ENCODE data around the gene UBE4A. TPM values are rescaled to one million over a fixed set of nuclear protein-coding genes. Genes with fewer than 3 reads are reported as not detected.

UBE4A gene
- total RNA-seq, 5 donors from 2014 or later (not counting 1 experiment from before 2014, with no cell fraction given): 40.7 to 44.9 (median 41.8) TPM

DNA sequence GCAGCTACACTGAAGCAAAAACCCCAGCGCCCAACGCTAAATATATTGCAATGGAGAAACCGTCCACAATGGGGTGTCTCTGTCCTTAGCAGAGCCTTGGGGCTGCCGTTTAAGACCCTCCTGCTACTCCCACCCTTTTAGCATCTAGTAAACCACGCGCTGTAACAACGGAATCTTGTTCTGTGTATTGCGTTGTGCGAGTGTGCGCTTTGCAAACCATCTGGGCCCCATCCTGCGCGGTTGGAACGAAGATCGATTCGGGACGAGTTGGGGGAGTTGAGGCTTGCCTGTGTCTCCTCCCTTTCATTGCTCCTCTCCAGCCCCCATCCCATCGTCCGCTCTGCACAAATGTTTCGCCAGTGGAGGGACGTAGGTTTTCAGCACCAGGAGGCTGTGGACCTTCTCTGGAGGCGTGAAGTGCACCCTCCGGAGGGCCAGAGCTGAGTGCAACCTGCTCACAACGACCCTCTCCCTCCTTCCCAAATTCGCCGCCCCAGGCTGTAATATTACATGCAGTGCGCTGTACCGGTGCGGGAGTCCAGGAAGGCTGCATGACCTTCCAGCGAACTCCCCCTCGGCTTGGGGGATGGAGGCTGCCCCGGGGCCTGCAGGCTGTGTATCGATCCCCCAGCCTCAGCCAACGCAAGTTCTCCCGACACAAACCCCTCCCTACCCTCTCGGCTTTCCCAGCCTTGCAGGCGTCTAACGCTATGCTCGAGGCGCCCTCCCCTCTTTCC, 75.3 kb downstream of the UBE4A start:
- CTCF ChIA-PET: interaction anchor here (0.6 to 1.4 kb wide), 7 partner anchors 9 to 518 kb away, joined by 3 to 9 read pairs (median 4); no protein-coding TSS in a partner anchor

DNA sequence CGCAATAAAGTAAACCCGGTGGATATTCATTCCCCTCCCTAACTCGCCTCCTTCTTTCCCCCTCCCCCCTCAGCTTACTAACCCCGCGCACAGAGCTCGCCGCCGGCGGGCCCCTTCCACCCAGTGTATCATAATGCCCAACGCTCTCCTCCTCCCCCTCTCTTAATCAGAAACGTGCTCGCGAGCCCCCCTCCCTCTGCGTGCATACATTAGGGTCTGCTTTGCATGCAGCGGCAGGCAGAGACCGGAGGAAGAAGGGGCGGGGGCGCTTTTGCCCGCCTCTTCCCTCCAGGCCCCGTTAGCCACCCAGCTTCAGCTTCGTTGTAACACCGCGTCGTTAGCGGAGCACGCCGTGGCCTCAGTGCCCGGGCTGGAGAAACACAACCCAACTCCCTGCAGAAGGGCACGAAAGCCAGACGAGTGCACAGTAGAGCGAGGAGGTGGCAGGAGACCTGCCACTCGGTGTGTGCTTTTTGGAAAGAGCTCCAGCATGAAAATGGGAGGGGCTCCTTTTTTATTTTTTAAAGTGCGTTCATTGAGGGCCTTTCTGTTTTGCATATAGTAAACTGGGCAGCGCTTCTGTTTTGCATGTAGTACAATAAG, 76.0 kb downstream of the UBE4A start:
- peak; percentile 19 to 44 (median 31) for ATAC-seq (replicated peaks in 1 of 4)
- H3K9me3 Mint-ChIP-seq: no peaks in the 10 kb centered on the region
- Histone ChIP-seq H3K36me3 (ENCODE audit: control insufficient read depth in 2 of 2, extremely low read depth in 1 of 2, insufficient read depth in 1 of 2, low read length in 1 of 2) (peaks cover 0 to 7% of the 10 kb centered on the region in 2 donors), H3K27me3 (replicated peaks in 1 of 2; ENCODE audit: control insufficient read depth in 2 of 2, extremely low read depth in 1 of 2, insufficient read depth in 2 of 2, low read length in 1 of 2) (no peaks in the 10 kb centered on the region), H3K27ac (ENCODE audit: low read length) (peak overlapping the region; percentile 63), H3K4me1 (ENCODE audit: control insufficient read depth in 1 of 2, extremely low read depth in 1 of 2, insufficient read depth in 2 of 2, low read length in 2 of 2) (peaks cover 27 to 29% of the 10 kb centered on the region in 2 experiments), H3K4me3 (ENCODE audit: control insufficient read depth in 1 of 2, extremely low read depth in 1 of 2, low read length in 1 of 2) (peak overlapping the region; percentile 79 to 96), H3K9me3 (no peaks in the 10 kb centered on the region)
- H3K4me3 Mint-ChIP-seq: peak overlapping the region; percentile 91 to 92 (median 92)
- under 1% methylated on average over 32 of the region's 34 CpGs for WGBS (ENCODE audit: insufficient coverage)
- H3K36me3 Mint-ChIP-seq: peaks cover 3% of the 10 kb centered on the region
- peaks cover 28 to 39% (median 29%) of the 10 kb centered on the region in 3 donors for H3K4me1 Mint-ChIP-seq
- H3K27me3 Mint-ChIP-seq: no peaks in the 10 kb centered on the region
- ChIA-PET POLR2A (interaction anchor here (0.6 to 1.6 kb wide), 12 partner anchors 8 to 1422 kb away, joined by 3 to 15 read pairs (median 5); partner anchors contain the start of genes ARCN1 (in 1 of the 2) and UBE4A (in 1 of the 2)), CTCF (interaction anchor here (0.5 to 1.4 kb wide), 10 partner anchors 9 to 598 kb away, joined by 3 to 9 read pairs (median 5); no protein-coding TSS in a partner anchor)
- peak in 34 of 35 experiments; percentile 25 to 70 (median 46) for DNase-seq
- H3K27ac Mint-ChIP-seq: peak overlapping the region; percentile 93 to 95

More for the DNA sequence above, 75.3 kb downstream of the UBE4A start:
- H3K4me1 Mint-ChIP-seq: peaks cover 22 to 32% (median 23%) of the 10 kb centered on the region in 3 donors
- peak in 2 of 4 experiments; percentile 8 to 15 for ATAC-seq (replicated peaks in 1 of 4)
- POLR2A ChIA-PET: interaction anchor here (0.6 to 1.6 kb wide), 9 partner anchors 9 to 1422 kb away, joined by 3 to 15 read pairs (median 4); partner anchors contain the start of gene UBE4A (in 1 of the 2)
- peak overlapping the region; percentile 91 to 92 (median 92) for H3K4me3 Mint-ChIP-seq
- Histone ChIP-seq H3K9me3 (no peaks in the 10 kb centered on the region), H3K27ac (ENCODE audit: low read length) (peak overlapping the region; percentile 28), H3K27me3 (replicated peaks in 1 of 2; ENCODE audit: control insufficient read depth in 2 of 2, extremely low read depth in 1 of 2, insufficient read depth in 2 of 2, low read length in 1 of 2) (no peaks in the 10 kb centered on the region), H3K4me3 (ENCODE audit: control insufficient read depth in 1 of 2, extremely low read depth in 1 of 2, low read length in 1 of 2) (peak overlapping the region; percentile 79 to 96), H3K4me1 (ENCODE audit: control insufficient read depth in 1 of 2, extremely low read depth in 1 of 2, insufficient read depth in 2 of 2, low read length in 2 of 2) (peaks cover 21 to 29% of the 10 kb centered on the region in 2 experiments), H3K36me3 (ENCODE audit: control insufficient read depth in 2 of 2, extremely low read depth in 1 of 2, insufficient read depth in 1 of 2, low read length in 1 of 2) (peaks cover 0 to 1% of the 10 kb centered on the region in 2 donors)
- H3K27ac Mint-ChIP-seq: peak overlapping the region; percentile 93 to 95
- no peaks in the 10 kb centered on the region for H3K9me3 Mint-ChIP-seq
- peak in 31 of 35 experiments; percentile 2 to 55 (median 32) for DNase-seq
- H3K27me3 Mint-ChIP-seq: no peaks in the 10 kb centered on the region
- 3% methylated on average over 21 of the region's 39 CpGs for WGBS (ENCODE audit: insufficient coverage)
- no peaks in the 10 kb centered on the region for H3K36me3 Mint-ChIP-seq

DNA sequence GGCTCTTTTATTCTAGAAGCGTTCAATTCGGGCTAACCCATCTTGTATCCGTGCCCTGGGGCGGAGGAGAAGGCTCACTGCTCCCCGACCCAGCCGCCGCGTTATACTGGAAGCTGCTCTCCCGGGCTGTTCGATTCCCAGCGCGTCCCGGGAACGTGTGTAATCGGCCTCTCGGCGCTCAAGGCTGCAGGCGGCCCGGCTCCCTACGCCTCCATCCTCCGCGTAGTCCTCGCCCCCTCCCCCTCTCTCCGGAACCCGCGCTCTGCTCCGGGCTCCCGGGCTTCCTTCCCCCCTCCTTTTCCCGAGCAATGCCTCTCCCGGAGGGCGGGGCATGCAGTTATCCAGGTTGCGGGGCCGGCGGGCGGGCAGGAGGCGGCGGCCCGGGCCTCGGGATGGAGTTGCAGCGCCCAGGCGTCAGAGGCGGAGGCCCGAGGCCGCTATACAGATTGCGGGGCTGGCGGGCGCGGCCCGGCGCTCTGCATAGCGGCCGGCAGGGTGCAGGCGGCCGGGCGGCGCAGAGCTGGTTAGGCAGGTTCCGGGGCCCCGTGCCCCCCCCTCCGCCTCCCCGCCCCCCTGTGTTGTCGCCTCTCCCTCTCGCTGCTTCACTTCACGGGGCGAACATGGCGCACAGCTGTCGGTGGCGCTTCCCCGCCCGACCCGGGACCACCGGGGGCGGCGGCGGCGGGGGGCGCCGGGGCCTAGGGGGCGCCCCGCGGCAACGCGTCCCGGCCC, 76.7 kb downstream of the UBE4A start, which contains the start of gene KMT2A:
KMT2A (plus strand) TSS at position 600 of the 732 bp plus-strand sequence; CDS start at position 621, 21 bp downstream.
- peak within 1 kb of the TSS; percentile 91 to 95 (median 92) for H3K4me3 Mint-ChIP-seq
- no peaks in the 10 kb centered on the region for H3K9me3 ChIP-seq
- peak; percentile 59 to 79 (median 62) for ATAC-seq (replicated peaks in 1 of 4)
- ChIA-PET POLR2A (interaction anchor here (0.6 to 1.6 kb wide), 9 partner anchors 8 to 390 kb away, joined by 3 to 11 read pairs (median 5); partner anchors contain the start of gene ARCN1 (in 1 of the 2)), CTCF (interaction anchor here in 1 of 2 donors (0.5 to 1.4 kb wide), 9 partner anchors 8 to 597 kb away, joined by 3 to 9 read pairs (median 4); no protein-coding TSS in a partner anchor)
- no peaks in the 10 kb centered on the region for H3K27me3 Mint-ChIP-seq
- peak within 1 kb of the TSS; percentile 87 to 96 for H3K4me3 ChIP-seq (ENCODE audit: control insufficient read depth in 1 of 2, extremely low read depth in 1 of 2, low read length in 1 of 2)
- DNase-seq: peak; percentile 78 to 97 (median 89)
- H3K27me3 ChIP-seq (replicated peaks in 1 of 2; ENCODE audit: control insufficient read depth in 2 of 2, extremely low read depth in 1 of 2, insufficient read depth in 2 of 2, low read length in 1 of 2): no peaks in the 10 kb centered on the region
- 0% methylated on average over 72 of the region's 83 CpGs for WGBS (ENCODE audit: insufficient coverage)
- peak within 1 kb of the TSS; percentile 94 to 96 for H3K27ac Mint-ChIP-seq
- H3K4me1 Mint-ChIP-seq: peaks cover 35 to 46% (median 36%) of the 10 kb centered on the region in 3 donors
- peaks cover 3% of the 10 kb centered on the region for H3K36me3 Mint-ChIP-seq
- no peaks in the 10 kb centered on the region for H3K9me3 Mint-ChIP-seq
- H3K27ac ChIP-seq (ENCODE audit: low read length): peak within 1 kb of the TSS; percentile 92
- H3K4me1 ChIP-seq (ENCODE audit: control insufficient read depth in 1 of 2, extremely low read depth in 1 of 2, insufficient read depth in 2 of 2, low read length in 2 of 2): peaks cover 29 to 35% of the 10 kb centered on the region in 2 experiments
- peaks cover 0 to 7% of the 10 kb centered on the region in 2 donors for H3K36me3 ChIP-seq (ENCODE audit: control insufficient read depth in 2 of 2, extremely low read depth in 1 of 2, insufficient read depth in 1 of 2, low read length in 1 of 2)

DNA sequence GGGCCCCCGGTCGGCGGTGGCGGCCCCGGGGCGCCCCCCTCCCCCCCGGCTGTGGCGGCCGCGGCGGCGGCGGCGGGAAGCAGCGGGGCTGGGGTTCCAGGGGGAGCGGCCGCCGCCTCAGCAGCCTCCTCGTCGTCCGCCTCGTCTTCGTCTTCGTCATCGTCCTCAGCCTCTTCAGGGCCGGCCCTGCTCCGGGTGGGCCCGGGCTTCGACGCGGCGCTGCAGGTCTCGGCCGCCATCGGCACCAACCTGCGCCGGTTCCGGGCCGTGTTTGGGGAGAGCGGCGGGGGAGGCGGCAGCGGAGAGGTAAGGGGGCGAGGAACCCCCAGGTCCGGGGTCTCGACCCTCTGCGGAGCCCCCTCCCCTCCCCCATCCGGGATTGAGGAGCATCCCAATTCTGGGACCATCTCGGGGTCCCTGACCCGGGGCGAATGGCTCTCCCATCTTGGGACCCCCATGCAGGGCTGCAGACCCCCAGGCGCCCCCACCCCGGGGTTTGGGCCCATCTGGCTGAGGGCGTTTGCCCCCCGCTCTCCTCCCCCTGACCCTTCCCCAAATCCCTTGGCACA, 77.3 kb downstream of the UBE4A start:
- Mint-ChIP-seq H3K4me3 (peak overlapping the region; percentile 91 to 95 (median 92)), H3K27ac (peak overlapping the region; percentile 94 to 96), H3K27me3 (no peaks in the 10 kb centered on the region), H3K4me1 (peaks cover 42 to 52% (median 43%) of the 10 kb centered on the region in 3 donors), H3K9me3 (no peaks in the 10 kb centered on the region), H3K36me3 (peaks cover 5% of the 10 kb centered on the region)
- ATAC-seq (replicated peaks in 1 of 4) (peak; percentile 23 to 33 (median 28)), DNase-seq (peak in 25 of 35 experiments; percentile 21 to 75 (median 50))
- peaks cover 0 to 7% of the 10 kb centered on the region in 2 donors for H3K36me3 ChIP-seq (ENCODE audit: control insufficient read depth in 2 of 2, extremely low read depth in 1 of 2, insufficient read depth in 1 of 2, low read length in 1 of 2)
- peak overlapping the region; percentile 87 to 94 for H3K4me3 ChIP-seq (ENCODE audit: control insufficient read depth in 1 of 2, extremely low read depth in 1 of 2, low read length in 1 of 2)
- H3K9me3 ChIP-seq: no peaks in the 10 kb centered on the region
- no peaks in the 10 kb centered on the region for H3K27me3 ChIP-seq (replicated peaks in 1 of 2; ENCODE audit: control insufficient read depth in 2 of 2, extremely low read depth in 1 of 2, insufficient read depth in 2 of 2, low read length in 1 of 2)
- peak overlapping the region; percentile 92 for H3K27ac ChIP-seq (ENCODE audit: low read length)
- ChIA-PET POLR2A (interaction anchor here in 1 of 2 donors (1.1 to 1.6 kb wide), 3 partner anchors 28 to 38 kb away, joined by 5 read pairs; no protein-coding TSS in a partner anchor), CTCF (interaction anchor here in 1 of 2 donors (0.6 to 1.2 kb wide), 4 partner anchors 36 to 119 kb away, joined by 3 to 6 read pairs (median 4); no protein-coding TSS in a partner anchor)
- H3K4me1 ChIP-seq (ENCODE audit: control insufficient read depth in 1 of 2, extremely low read depth in 1 of 2, insufficient read depth in 2 of 2, low read length in 2 of 2): peaks cover 32 to 37% of the 10 kb centered on the region in 2 experiments
- 0% methylated on average over 52 of the region's 55 CpGs for WGBS (ENCODE audit: insufficient coverage)

DNA sequence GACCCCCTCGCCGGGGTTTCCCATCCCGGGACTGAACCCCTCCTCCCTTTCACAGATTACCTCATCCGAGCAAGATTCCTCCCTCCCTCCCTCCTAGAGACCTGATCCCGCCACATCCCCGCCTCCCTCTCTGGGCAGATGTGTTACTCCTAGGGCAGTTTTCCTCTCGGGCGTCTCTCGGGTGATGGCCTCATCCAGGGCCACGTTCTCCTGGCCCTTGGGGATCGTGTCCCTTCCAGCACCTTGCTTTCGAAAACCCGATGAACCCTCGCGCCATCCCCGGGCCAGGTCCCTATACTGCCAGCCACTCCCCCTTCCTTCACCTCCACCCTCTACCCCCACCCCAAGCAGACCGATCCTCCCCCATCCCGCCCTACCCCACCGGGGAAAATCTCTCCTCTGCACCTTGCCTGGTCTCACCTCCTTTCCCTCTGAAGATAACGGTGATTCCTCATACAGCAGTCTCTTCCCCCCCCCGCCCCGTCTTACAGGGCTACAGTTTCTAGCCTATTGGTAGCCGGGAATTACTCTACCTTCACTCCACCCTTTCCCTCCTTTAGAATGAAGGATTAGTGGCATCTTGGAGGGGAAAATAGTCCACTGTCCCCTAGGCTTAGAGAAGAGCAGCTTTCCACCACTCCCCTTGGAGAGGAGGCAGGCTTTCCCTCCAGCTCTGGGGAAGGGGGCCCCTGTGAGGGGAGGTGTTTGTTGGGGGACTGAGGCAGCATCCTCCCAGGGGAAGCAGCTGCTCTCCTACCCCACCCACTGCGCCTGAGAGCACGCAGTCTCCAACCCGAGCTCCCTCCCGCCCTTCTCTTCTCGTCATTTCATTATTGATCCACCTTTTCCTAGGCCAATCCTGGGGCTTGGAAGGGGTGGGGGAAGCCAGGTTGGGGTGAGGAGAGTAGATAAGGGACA, 78.1 kb downstream of the UBE4A start:
- Histone ChIP-seq H3K4me3 (ENCODE audit: control insufficient read depth in 1 of 2, extremely low read depth in 1 of 2, low read length in 1 of 2) (peak overlapping the region; percentile 87 to 94), H3K4me1 (ENCODE audit: control insufficient read depth in 1 of 2, extremely low read depth in 1 of 2, insufficient read depth in 2 of 2, low read length in 2 of 2) (peaks cover 38 to 40% of the 10 kb centered on the region in 2 experiments), H3K27ac (ENCODE audit: low read length) (peak overlapping the region; percentile 92), H3K9me3 (no peaks in the 10 kb centered on the region), H3K27me3 (replicated peaks in 1 of 2; ENCODE audit: control insufficient read depth in 2 of 2, extremely low read depth in 1 of 2, insufficient read depth in 2 of 2, low read length in 1 of 2) (no peaks in the 10 kb centered on the region), H3K36me3 (ENCODE audit: control insufficient read depth in 2 of 2, extremely low read depth in 1 of 2, insufficient read depth in 1 of 2, low read length in 1 of 2) (peaks cover 0 to 7% of the 10 kb centered on the region in 2 donors)
- Mint-ChIP-seq H3K4me1 (peaks cover 49 to 60% (median 50%) of the 10 kb centered on the region in 3 donors), H3K9me3 (no peaks in the 10 kb centered on the region), H3K27ac (peak overlapping the region; percentile 94 to 96), H3K4me3 (peak overlapping the region; percentile 91 to 95 (median 92)), H3K36me3 (peaks cover 9% of the 10 kb centered on the region), H3K27me3 (no peaks in the 10 kb centered on the region)
- under 1% methylated on average over 13 of the region's 28 CpGs for WGBS (ENCODE audit: insufficient coverage)
- ATAC-seq (replicated peaks in 1 of 4) (no peak), DNase-seq (peak in 34 of 35 experiments; percentile 16 to 64 (median 39))
- POLR2A ChIA-PET: interaction anchor here in 1 of 2 donors (0.6 kb wide), 1 partner anchor 158 kb away, joined by 5 read pairs; no protein-coding TSS in a partner anchor
- CTCF ChIA-PET: no interaction called here
